G401.6 (cell line): ENCODE measurements around the gene NTSR1.

Experiments
- FAIRE-seq: peaks from 2 replicates; lab custom pipeline; 2012; peaks lifted over from hg19 to GRCh38; lab: Jason Lieb, UNC

Gene NTSR1

GRCh38 chr20:62772990-62773844, 64.6 kb downstream of the NTSR1 start:
- no peak for FAIRE-seq

- no peak for FAIRE-seq
These were observed 65.4 kb downstream of the NTSR1 start for GRCh38 chr20:62773845-62774714.

- FAIRE-seq: no peak
These were observed 66.1 kb downstream of the NTSR1 start for GRCh38 chr20:62774762-62775161.

GRCh38 chr20:62775206-62775605, 66.6 kb downstream of the NTSR1 start:
- no peak for FAIRE-seq

GRCh38 chr20:62776035-62776691, 67.5 kb downstream of the NTSR1 start:
- FAIRE-seq: no peak

GRCh38 chr20:62776692-62777527, 68.3 kb downstream of the NTSR1 start:
- no peak for FAIRE-seq

GRCh38 chr20:62777528-62777830, 68.8 kb downstream of the NTSR1 start:
- FAIRE-seq: no peak

GRCh38 chr20:62778058-62778457, 69.4 kb downstream of the NTSR1 start:
- FAIRE-seq: no peak

- no peak for FAIRE-seq
These were observed 70.2 kb downstream of the NTSR1 start for GRCh38 chr20:62778601-62779416.

GRCh38 chr20:62779417-62779685, 70.7 kb downstream of the NTSR1 start:
- no peak for FAIRE-seq

GRCh38 chr20:62780204-62780603, 71.6 kb downstream of the NTSR1 start:
- no peak for FAIRE-seq

GRCh38 chr20:62780696-62781095, 72.1 kb downstream of the NTSR1 start:
- FAIRE-seq: no peak

GRCh38 chr20:62782149-62782892, 73.7 kb downstream of the NTSR1 start:
- no peak for FAIRE-seq

- FAIRE-seq: no peak
These were observed 74.2 kb downstream of the NTSR1 start for GRCh38 chr20:62782893-62783278.

GRCh38 chr20:62784497-62784896, 75.9 kb downstream of the NTSR1 start:
- no peak for FAIRE-seq

GRCh38 chr20:62785393-62785792, 76.8 kb downstream of the NTSR1 start:
- FAIRE-seq: no peak

GRCh38 chr20:62786157-62786556, 77.5 kb downstream of the NTSR1 start:
- FAIRE-seq: no peak

- no peak for FAIRE-seq
These were observed 78.7 kb downstream of the NTSR1 start for GRCh38 chr20:62787321-62787720.

GRCh38 chr20:62787866-62788265, 79.2 kb downstream of the NTSR1 start:
- FAIRE-seq: no peak

GRCh38 chr20:62788607-62789006, 80.0 kb downstream of the NTSR1 start:
- FAIRE-seq: no peak

GRCh38 chr20:62790075-62790474, 81.4 kb downstream of the NTSR1 start:
- no peak for FAIRE-seq
